HEK293T (cell line): ENCODE measurements around the gene DNAJA2.

Experiments used
- FOXA1 ChIP-seq: fragments of 450-650 bp; IDR thresholded peaks from 2 replicates; pipeline ENCODE4 v1.6.1; 2016; ENCODE audit warnings: mild to moderate bottlenecking
- FOXM1 ChIP-seq: fragments of 450-650 bp; IDR thresholded peaks from 2 replicates; pipeline ENCODE4 v1.6.1; 2017; ENCODE audit warnings: mild to moderate bottlenecking, borderline replicate concordance
- HDGF ChIP-seq: fragments of 450-650 bp; IDR thresholded peaks from 2 replicates; pipeline ENCODE4 v1.6.1; 2017; ENCODE audit warnings: antibody characterized with exemption, borderline replicate concordance
- SP1 ChIP-seq: fragments of 450-650 bp; IDR thresholded peaks from 2 replicates; pipeline ENCODE4 v1.6.1; 2017

- TF ChIP-seq FOXM1 (no peak), HDGF (no peak), SP1 (no peak), FOXA1 (no peak)
These were observed 35.9 kb downstream of the DNAJA2 start for GRCh38 chr16:46937536-46937935.
